HCT116 (cell line): ENCODE results near the gene OASL.

Experiments
- CEBPB ChIP-seq: IDR thresholded peaks from 2 replicates; pipeline ENCODE4 v1.6.1; 2012; ENCODE audit warnings: low read depth
- EZH2 ChIP-seq: fragments of 200-600 bp; sonication (generic); IDR thresholded peaks from 2 replicates; pipeline ENCODE4 v1.6.1; 2017; ENCODE audit warnings: antibody characterized with exemption, mixed run types
- JUND ChIP-seq: IDR thresholded peaks from 2 replicates; pipeline ENCODE4 v1.6.1; 2012
- MAX ChIP-seq: IDR thresholded peaks from 2 replicates; pipeline ENCODE4 v1.6.1; 2012
- POLR2A ChIP-seq: IDR thresholded peaks from 2 replicates; pipeline ENCODE4 v1.7.0; 2011; ENCODE audit warnings: borderline replicate concordance; ENCODE audit not compliant: insufficient read depth, insufficient read length; ENCODE audit errors: extremely low read depth
- POLR2AphosphoS5 ChIP-seq: IDR thresholded peaks from 2 replicates; pipeline ENCODE4 v1.6.1; 2011; ENCODE audit warnings: mild to moderate bottlenecking, low read depth, low read length, moderate library complexity
- RAD21 ChIP-seq: IDR thresholded peaks from 2 replicates; pipeline ENCODE4 v1.6.1; 2012; ENCODE audit warnings: low read depth, mild to moderate bottlenecking
- SIN3A ChIP-seq: IDR thresholded peaks from 2 replicates; pipeline ENCODE4 v1.6.1; 2012; ENCODE audit warnings: low read depth
- SP1 ChIP-seq: IDR thresholded peaks from 2 replicates; pipeline ENCODE4 v1.6.1; 2012; ENCODE audit warnings: low read depth
- ZFX ChIP-seq: fragments of 450-650 bp; IDR thresholded peaks from 2 replicates; pipeline ENCODE4 v1.6.1; 2017
- ZNF274 ChIP-seq: fragments of 200-500 bp; sonication (Bioruptor generic); IDR thresholded peaks from 2 replicates; pipeline ENCODE4 v1.6.1; 2014; ENCODE audit warnings: mild to moderate bottlenecking, low read depth, low read length, inconsistent platforms
- TF ChIP-seq, protein P1 (sequence below), 3 experiments: fragments of 200-600 bp in 1 of 3; sonication (generic) in 1 of 3; IDR thresholded peaks in 2 of 3; conservative IDR thresholded peaks in 1 of 3; 2 replicates each; pipeline ENCODE4 v1.5.1; 2012 to 2017; ENCODE audit warnings: low read depth in 2 of 3, low read length in 2 of 3, antibody characterized with exemption in 1 of 3, borderline replicate concordance in 1 of 3, control low read depth in 1 of 3, mild to moderate bottlenecking in 1 of 3, mixed read lengths in 1 of 3, mixed run types in 1 of 3, moderate library complexity in 1 of 3; ENCODE audit not compliant: insufficient read depth in 1 of 3

DNA sequence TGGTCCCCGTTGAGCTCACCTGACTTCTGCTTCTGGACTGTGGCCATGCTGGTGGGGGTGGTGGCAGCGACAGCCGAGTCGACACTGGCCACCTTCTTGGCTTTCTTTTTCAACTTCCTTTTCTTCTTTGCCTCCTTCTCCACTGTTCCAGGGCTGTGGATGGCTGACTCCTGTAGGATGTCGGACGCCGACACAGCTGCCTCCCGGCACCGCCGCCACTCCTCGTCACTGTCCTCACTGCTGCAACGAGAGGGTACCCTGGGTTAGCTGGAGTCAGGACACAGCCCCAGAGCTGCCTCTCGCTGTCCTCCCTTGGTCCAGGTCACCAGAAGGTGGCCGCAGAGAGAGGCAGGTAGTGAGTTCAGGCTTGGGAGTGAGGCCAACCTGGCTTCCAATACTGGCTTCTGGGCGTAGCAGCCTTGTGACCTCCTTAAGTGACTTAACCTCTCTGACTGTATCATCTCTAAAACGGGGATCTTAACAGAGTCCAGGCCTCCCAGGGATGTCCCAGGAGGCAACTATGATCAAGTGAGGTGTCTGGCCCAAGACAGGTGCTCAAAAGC, 34.7 kb downstream of the OASL start:
- TF ChIP-seq EZH2 (no peak), RAD21 (no peak), POLR2A (no peak), SP1 (no peak), CEBPB (no peak), ZNF274 (no peak), JUND (no peak), SIN3A (no peak), MAX (no peak), POLR2AphosphoS5 (no peak), ZFX (no peak)
- TF ChIP-seq, protein P1, sequence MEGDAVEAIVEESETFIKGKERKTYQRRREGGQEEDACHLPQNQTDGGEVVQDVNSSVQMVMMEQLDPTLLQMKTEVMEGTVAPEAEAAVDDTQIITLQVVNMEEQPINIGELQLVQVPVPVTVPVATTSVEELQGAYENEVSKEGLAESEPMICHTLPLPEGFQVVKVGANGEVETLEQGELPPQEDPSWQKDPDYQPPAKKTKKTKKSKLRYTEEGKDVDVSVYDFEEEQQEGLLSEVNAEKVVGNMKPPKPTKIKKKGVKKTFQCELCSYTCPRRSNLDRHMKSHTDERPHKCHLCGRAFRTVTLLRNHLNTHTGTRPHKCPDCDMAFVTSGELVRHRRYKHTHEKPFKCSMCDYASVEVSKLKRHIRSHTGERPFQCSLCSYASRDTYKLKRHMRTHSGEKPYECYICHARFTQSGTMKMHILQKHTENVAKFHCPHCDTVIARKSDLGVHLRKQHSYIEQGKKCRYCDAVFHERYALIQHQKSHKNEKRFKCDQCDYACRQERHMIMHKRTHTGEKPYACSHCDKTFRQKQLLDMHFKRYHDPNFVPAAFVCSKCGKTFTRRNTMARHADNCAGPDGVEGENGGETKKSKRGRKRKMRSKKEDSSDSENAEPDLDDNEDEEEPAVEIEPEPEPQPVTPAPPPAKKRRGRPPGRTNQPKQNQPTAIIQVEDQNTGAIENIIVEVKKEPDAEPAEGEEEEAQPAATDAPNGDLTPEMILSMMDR (IDR thresholded peaks at IDR 0.05 in 2 of 3, conservative IDR thresholded peaks at IDR 0.05 in 1 of 3; ENCODE audit: borderline replicate concordance in 1 of 3, insufficient read depth in 1 of 3, low read depth in 2 of 3, low read length in 2 of 3) = no peak
